Neural cell (in vitro differentiated cells): ENCODE measurements around the gene NAT9. TPM values are rescaled to one million over a fixed set of nuclear protein-coding genes. Genes with fewer than 3 reads are reported as not detected.

Experiments used
- H2AFZ ChIP-seq: fragments of 200-600, 300-800 bp; sonication (generic), shearing (Covaris generic); 2 replicates; pipeline ENCODE4 v1.6.0; 2014; ENCODE audit warnings: low read depth, mild to moderate bottlenecking, antibody characterized with exemption, low read length, moderate library complexity
- H3F3A ChIP-seq: fragments of 200-600 bp; shearing (Covaris generic); 2 replicates; pipeline ENCODE4 v1.6.1; 2016; ENCODE audit warnings: mild to moderate bottlenecking, moderate library complexity, mixed read lengths, antibody characterized with exemption, low read length; ENCODE audit not compliant: insufficient read depth, poor library complexity, severe bottlenecking
- H3K27ac ChIP-seq: fragments of 200-600, 300-800 bp; sonication (generic), shearing (Covaris generic); 2 replicates; pipeline ENCODE4 v1.5.1; 2014; ENCODE audit warnings: mild to moderate bottlenecking, low read length, moderate library complexity
- H3K27me3 ChIP-seq: fragments of 300-800, 200-600 bp; sonication (generic), shearing (Covaris generic); 2 replicates; pipeline ENCODE4 v1.6.0; 2014; ENCODE audit warnings: mild to moderate bottlenecking, low read depth, low read length, moderate library complexity; ENCODE audit not compliant: insufficient read depth
- H3K36me3 ChIP-seq: fragments of 300-800, 200-600 bp; sonication (generic), shearing (Covaris generic); 2 replicates; pipeline ENCODE4 v1.5.1; 2014; ENCODE audit warnings: mild to moderate bottlenecking, antibody characterized with exemption, low read length, moderate library complexity; ENCODE audit not compliant: insufficient read depth
- H3K4me2 ChIP-seq: fragments of 300-800, 200-600 bp; sonication (generic), shearing (Covaris generic); 2 replicates; pipeline ENCODE4 v1.6.0; 2014; ENCODE audit warnings: mild to moderate bottlenecking, low read length
- H3K4me3 ChIP-seq: fragments of 300-800, 200-600 bp; sonication (generic), shearing (Covaris generic); 2 replicates; pipeline ENCODE4 v1.5.1; 2014; ENCODE audit warnings: mild to moderate bottlenecking, low read length, moderate library complexity
- H3K79me2 ChIP-seq: fragments of 200-600 bp; shearing (Covaris generic); replicated peaks from 2 replicates; pipeline ENCODE4 v1.6.0; 2014; ENCODE audit warnings: mild to moderate bottlenecking, low read length, moderate library complexity; ENCODE audit not compliant: insufficient read depth
- H3K9ac ChIP-seq: fragments of 300-800, 200-600 bp; sonication (generic), shearing (Covaris generic); 2 replicates; pipeline ENCODE4 v1.6.1; 2016; ENCODE audit warnings: mild to moderate bottlenecking, low read length, mixed read lengths
- H3K9me2 ChIP-seq: fragments of 200-600 bp; shearing (Covaris generic); 2 replicates; pipeline ENCODE4 v1.6.1; 2016; ENCODE audit warnings: mild to moderate bottlenecking, low read length, mixed read lengths; ENCODE audit not compliant: insufficient read depth
- H3K9me3 ChIP-seq: fragments of 200-600, 300-800 bp; sonication (generic), shearing (Covaris generic); 2 replicates; pipeline ENCODE4 v1.6.1; 2016; ENCODE audit warnings: mild to moderate bottlenecking, mixed run types, low read length, moderate library complexity, mixed read lengths
- H4K20me1 ChIP-seq: fragments of 200-600 bp; shearing (Covaris generic); 2 replicates; pipeline ENCODE4 v1.6.1; 2016; ENCODE audit warnings: mild to moderate bottlenecking, mixed run types; ENCODE audit not compliant: insufficient read depth
- CTCF ChIP-seq: fragments of 450-650 bp; IDR thresholded peaks from 2 replicates; pipeline ENCODE4 v1.5.1; 2014; ENCODE audit warnings: antibody characterized with exemption, mild to moderate bottlenecking, moderate library complexity; ENCODE audit not compliant: poor library complexity, severe bottlenecking
- EP300 ChIP-seq: fragments of 450-650 bp; conservative IDR thresholded peaks from 2 replicates; pipeline ENCODE4 v1.6.1; 2014; ENCODE audit warnings: antibody characterized with exemption, mild to moderate bottlenecking, moderate library complexity; ENCODE audit not compliant: poor library complexity, severe bottlenecking
- EZH2 ChIP-seq: fragments of 200-600, 300-800 bp; shearing (Covaris generic), sonication (generic); IDR thresholded peaks from 2 replicates; pipeline ENCODE4 v1.6.1; 2014; ENCODE audit warnings: antibody characterized with exemption, low read length, borderline replicate concordance, mild to moderate bottlenecking; ENCODE audit not compliant: insufficient read depth, poor library complexity, severe bottlenecking
- MXI1 ChIP-seq: fragments of 450-650 bp; conservative IDR thresholded peaks from 2 replicates; pipeline ENCODE4 v1.6.1; 2014; ENCODE audit warnings: antibody characterized with exemption, mild to moderate bottlenecking; ENCODE audit not compliant: poor library complexity, severe bottlenecking
- POLR2AphosphoS5 ChIP-seq: IDR thresholded peaks from 2 replicates; pipeline ENCODE4 v1.6.1; 2012
- RAD21 ChIP-seq: fragments of 450-650 bp; conservative IDR thresholded peaks from 2 replicates; pipeline ENCODE4 v1.6.1; 2014; ENCODE audit warnings: antibody characterized with exemption, mild to moderate bottlenecking, moderate library complexity
- SMC3 ChIP-seq: fragments of 450-650 bp; conservative IDR thresholded peaks from 2 replicates; pipeline ENCODE4 v1.6.1; 2014; ENCODE audit warnings: antibody characterized with exemption, mild to moderate bottlenecking, moderate library complexity; ENCODE audit not compliant: poor library complexity
- TAF1 ChIP-seq: IDR thresholded peaks from 2 replicates; pipeline ENCODE4 v1.6.1; 2012; ENCODE audit warnings: low read depth
- polyA plus RNA-seq: library from polyadenylated mRNA; depleted of rRNA; stranded (reverse); fragments of >200 nt; gene quantifications from 2 replicates; pipeline ENCODE4 v1.2.3, GENCODE V29; 2014
- TF ChIP-seq, protein P1 (sequence below): IDR thresholded peaks from 2 replicates; pipeline ENCODE4 v1.6.1; 2012; ENCODE audit warnings: borderline replicate concordance

The NAT9 gene
- polyA plus RNA-seq, 1 donor from 2014 or later = 243 TPM

- H3K27ac ChIP-seq = no peak overlapping the region
- no peaks in the 10 kb centered on the region for H3K36me3 ChIP-seq
- H3K4me3 ChIP-seq = no peak overlapping the region
Observed at GRCh38 chr17:74796211-74796610, 20.1 kb upstream of the NAT9 start.

DNA sequence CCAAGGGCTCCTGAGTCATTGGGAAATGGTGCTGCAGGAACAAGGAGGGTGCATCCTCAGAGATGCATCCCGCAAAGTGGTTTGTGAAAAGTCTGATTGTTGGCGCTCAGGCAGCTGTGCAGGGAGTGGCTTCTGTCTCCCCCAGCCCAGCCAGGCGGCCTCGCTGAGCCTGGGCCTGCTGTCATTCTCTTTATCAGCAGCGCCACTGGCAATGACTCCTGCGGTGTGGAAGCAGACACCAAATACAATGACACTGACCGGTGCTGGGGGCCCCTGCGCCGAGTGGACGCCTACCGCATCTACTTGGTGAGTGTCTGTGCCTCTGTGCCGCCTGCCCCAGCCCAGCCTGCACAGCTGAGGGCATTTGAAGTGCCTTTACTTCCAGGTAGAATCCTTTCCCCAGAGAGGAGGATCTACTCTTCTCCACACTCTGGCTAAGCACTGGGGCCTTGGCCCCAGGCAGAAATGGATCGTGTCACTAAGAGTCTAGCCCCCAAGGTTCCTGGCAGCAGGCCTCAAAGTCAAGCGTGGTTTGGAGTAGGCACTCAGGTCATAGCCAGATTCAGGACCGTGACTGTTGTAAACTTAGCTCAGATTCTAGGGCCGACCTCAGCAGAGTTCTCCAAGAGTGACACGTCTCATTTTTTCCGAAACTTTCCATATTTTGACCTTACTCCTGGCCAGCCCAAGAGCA, 19.3 kb upstream of the NAT9 start:
- no peaks in the 10 kb centered on the region for H4K20me1 ChIP-seq
- no peak overlapping the region for H3K27ac ChIP-seq
- no peak overlapping the region for H2AFZ ChIP-seq
- H3K9me3 ChIP-seq = no peaks in the 10 kb centered on the region
- TF ChIP-seq POLR2AphosphoS5 = no peak
- H3K36me3 ChIP-seq = no peaks in the 10 kb centered on the region
- no peak overlapping the region for H3K9ac ChIP-seq
- H3K4me3 ChIP-seq = no peak overlapping the region
- H3K79me2 ChIP-seq = no peaks in the 10 kb centered on the region
- H3K27me3 ChIP-seq = no peaks in the 10 kb centered on the region
- H3F3A ChIP-seq = no peaks in the 10 kb centered on the region
- H3K9me2 ChIP-seq = no peaks in the 10 kb centered on the region
- no peak overlapping the region for H3K4me2 ChIP-seq

More at GRCh38 chr17:74796211-74796610, 20.1 kb upstream of the NAT9 start:
- Histone ChIP-seq H4K20me1 (no peaks in the 10 kb centered on the region), H3F3A (no peaks in the 10 kb centered on the region), H3K27me3 (no peaks in the 10 kb centered on the region), H3K9ac (no peak overlapping the region), H3K4me2 (no peak overlapping the region), H3K9me2 (no peaks in the 10 kb centered on the region), H3K79me2 (no peaks in the 10 kb centered on the region), H3K9me3 (no peaks in the 10 kb centered on the region), H2AFZ (no peak overlapping the region)
- TF ChIP-seq TAF1 (no peak), CTCF (no peak), EP300 (no peak), MXI1 (no peak)

GRCh38 chr17:74792586-74793105, 16.5 kb upstream of the NAT9 start:
- Histone ChIP-seq H3K36me3 (no peaks in the 10 kb centered on the region), H3F3A (no peaks in the 10 kb centered on the region), H3K27ac (no peak overlapping the region), H3K4me3 (no peak overlapping the region), H4K20me1 (no peaks in the 10 kb centered on the region), H2AFZ (no peak overlapping the region), H3K79me2 (no peaks in the 10 kb centered on the region), H3K9me3 (no peaks in the 10 kb centered on the region), H3K4me2 (no peak overlapping the region), H3K9ac (no peak overlapping the region), H3K9me2 (no peaks in the 10 kb centered on the region), H3K27me3 (no peaks in the 10 kb centered on the region)
- TF ChIP-seq EZH2 (no peak), EP300 (no peak), MXI1 (no peak), RAD21 (no peak), TAF1 (no peak), POLR2AphosphoS5 (no peak), CTCF (no peak), SMC3 (no peak)
- TF ChIP-seq, protein P1, sequence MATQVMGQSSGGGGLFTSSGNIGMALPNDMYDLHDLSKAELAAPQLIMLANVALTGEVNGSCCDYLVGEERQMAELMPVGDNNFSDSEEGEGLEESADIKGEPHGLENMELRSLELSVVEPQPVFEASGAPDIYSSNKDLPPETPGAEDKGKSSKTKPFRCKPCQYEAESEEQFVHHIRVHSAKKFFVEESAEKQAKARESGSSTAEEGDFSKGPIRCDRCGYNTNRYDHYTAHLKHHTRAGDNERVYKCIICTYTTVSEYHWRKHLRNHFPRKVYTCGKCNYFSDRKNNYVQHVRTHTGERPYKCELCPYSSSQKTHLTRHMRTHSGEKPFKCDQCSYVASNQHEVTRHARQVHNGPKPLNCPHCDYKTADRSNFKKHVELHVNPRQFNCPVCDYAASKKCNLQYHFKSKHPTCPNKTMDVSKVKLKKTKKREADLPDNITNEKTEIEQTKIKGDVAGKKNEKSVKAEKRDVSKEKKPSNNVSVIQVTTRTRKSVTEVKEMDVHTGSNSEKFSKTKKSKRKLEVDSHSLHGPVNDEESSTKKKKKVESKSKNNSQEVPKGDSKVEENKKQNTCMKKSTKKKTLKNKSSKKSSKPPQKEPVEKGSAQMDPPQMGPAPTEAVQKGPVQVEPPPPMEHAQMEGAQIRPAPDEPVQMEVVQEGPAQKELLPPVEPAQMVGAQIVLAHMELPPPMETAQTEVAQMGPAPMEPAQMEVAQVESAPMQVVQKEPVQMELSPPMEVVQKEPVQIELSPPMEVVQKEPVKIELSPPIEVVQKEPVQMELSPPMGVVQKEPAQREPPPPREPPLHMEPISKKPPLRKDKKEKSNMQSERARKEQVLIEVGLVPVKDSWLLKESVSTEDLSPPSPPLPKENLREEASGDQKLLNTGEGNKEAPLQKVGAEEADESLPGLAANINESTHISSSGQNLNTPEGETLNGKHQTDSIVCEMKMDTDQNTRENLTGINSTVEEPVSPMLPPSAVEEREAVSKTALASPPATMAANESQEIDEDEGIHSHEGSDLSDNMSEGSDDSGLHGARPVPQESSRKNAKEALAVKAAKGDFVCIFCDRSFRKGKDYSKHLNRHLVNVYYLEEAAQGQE = no peak
